ENCODE data around the gene FBXL20.
A peak's percentile ranks its signal among the peaks of the same experiment; 100 is the strongest.

FBXL20 gene

GRCh38 chr17:39223907-39224777 is 177.3 kb downstream of the FBXL20 start:
- DNase-seq, result no peak

DNA sequence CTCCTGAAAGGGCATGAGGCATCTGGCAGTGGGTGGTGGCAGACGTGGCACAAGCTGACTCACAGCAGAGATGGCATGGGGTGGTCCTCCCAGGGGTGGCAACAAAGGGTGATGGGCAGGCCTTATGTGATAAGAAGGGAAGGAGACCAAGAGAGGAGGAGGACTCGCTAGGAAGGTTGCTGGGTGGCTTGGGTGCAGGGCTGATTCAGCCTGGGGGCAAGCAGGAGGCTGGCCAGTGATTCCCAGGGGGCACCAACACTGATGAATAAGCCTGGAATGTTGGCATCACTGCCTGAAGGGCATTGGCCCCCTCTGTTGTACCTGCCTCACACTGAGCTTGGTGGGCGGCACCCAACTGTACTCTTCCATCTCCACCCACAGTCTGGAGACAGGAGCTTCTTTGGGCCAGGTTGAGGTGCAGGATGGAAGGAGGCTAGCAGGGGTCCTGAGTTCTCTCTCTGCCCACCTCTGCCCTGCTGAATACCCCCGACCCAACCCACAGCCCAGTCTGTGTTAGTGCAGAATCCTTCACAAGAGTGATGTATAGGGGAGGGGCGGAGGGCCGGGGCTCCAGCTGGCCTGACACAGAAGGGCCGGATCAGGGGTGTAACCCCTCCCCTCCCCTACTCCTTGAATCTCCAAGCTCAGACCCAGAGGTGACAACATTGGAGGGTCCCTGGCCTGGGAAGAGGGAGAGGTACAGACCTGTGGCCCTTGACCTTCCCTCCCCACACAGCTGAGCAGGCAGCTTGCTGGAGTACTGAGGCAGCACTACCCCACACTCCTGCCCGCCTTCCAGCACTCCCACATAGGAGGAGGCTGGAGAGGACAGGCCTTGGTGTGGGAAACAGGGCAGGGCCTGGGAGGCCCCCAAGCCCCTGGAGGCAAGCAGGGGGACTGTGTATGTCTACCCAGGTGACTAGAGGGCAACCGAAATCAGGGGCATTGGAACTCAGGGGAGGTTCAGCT is 178.3 kb downstream of the FBXL20 start:
- DNase-seq, result no peak

DNA sequence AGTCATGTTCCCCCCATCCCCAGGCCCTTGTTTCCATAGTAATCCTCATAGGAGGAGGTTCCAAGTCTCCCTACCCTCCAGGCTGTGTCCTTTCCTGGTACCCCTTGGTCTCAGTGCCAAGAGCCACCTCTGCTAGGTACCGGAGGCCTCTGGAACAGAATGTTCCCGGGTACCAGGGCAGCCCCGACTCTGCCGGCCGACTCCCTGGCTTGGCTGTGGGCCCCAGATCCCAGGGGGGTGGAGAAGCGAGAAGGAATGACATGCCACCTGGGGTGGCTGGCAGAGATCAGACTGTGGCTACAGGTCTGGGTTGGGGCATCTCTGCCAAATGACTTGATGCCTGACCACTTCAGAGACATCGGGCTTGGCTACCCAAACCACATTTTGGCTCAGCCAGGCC is 179.3 kb downstream of the FBXL20 start:
- DNase-seq, result no peak

DNA sequence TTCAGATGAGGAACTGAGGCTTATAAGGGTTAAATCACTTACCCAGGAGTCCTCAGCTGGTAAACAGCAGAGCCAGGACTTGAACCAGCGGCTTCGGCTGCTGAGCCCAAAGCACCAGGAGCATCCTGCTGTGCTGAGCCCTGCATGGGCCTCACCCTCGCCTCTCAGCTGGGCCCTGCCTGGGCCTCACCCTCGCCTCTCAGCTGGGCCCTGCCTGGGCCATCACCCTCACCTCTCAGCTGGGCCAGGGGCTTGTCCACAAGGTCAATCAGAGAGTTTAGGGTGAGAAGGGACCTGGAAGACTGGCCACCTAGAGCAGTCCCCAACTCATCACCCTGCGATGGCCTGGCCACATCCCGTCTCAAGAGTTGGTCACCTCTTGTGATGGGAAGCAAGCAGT is 179.9 kb downstream of the FBXL20 start:
- DNase-seq, result no peak

DNA sequence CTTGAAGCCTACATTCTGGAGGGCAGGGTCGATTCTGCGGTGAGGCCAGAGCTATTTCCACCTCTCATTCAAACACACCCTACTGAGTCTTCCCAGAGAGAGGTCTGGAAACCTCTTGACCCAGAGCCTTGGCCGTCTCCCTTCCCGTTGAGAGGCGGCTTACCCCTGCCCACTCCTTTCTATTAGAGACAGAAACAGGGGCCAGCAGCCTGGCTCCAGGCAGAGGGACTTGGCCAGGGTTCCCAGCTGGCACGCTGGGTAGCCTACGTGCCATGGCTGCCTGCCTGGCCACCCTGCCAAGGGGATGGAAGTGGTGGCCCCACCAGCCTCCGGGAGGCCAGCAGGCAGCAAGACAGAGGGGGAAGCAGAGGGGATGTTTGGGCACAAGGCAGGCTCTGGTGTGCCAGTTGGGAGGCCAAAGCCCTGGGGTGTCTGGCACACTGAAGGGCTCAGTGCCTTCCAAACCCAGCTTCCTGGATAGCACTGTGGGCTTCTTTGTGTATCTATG is 181.7 kb downstream of the FBXL20 start:
- no peak for DNase-seq

GRCh38 chr17:39218906-39219305 is 182.5 kb downstream of the FBXL20 start:
- no peak for DNase-seq

DNA sequence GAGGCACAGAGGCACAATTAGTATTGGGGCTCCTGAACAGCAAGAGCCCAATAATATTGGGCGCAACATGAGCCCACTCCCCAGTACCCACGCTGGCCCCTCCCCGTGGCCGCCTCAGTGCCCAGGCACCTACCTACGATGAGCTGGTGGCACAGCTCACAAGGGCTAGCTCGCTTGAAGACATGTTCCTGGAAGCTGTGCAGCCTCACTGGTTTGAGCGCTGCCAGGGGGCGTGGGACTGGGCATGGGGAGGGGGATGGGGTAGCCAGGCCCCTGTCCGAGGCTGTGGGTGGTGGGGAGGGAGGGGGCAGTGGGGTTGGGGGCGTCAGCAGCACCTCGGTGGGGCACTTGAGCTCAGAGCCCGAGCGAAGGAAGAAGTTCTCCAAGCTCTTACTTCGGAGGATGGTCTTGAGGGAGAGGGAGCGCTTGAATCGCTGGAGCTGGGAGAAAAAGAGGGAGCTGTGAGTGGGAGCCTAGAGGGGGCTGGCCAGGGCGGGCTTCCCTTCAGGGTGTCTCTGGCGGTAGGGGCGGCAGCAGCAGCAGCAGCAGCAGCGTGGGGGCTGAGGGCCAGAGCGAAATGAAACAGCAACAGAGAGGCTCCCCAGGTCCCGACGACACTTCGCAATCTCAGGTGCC is 183.6 kb downstream of the FBXL20 start:
- no peak for DNase-seq

- DNase-seq, result no peak
Measured at GRCh38 chr17:39213852-39214251, 187.6 kb downstream of the FBXL20 start.

DNA sequence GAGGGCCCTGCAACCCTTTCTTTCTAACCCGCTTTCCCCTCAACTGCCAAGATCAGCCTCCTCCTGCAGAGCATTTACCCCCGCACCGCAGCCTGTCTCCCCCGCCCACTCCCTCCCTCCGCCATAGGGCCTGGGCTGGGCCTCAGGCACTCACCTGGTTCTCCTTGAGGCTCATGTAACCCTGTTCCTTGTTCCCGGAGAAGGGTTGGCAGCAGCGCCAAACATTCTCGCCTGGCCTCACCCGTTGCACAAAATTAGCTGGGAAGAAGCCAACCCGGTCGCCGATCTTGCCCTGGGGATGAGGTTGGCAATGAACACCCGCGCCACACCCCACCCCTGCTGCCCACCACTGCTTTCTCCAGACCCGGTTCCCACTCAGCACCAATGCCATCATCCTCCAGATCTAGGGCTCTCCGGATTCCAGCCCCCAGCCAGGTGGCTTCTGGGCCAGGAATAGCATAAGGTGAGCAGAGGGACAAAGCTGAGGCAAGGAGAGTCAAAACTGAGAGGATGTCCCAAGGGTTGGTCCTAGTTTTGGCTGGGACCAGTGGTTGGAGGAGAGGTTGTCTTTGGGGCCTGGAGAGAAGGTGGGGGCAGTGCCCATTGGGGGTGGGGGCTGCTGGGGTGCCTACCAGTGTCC is 188.5 kb downstream of the FBXL20 start:
- peak; percentile 26 for DNase-seq

DNA sequence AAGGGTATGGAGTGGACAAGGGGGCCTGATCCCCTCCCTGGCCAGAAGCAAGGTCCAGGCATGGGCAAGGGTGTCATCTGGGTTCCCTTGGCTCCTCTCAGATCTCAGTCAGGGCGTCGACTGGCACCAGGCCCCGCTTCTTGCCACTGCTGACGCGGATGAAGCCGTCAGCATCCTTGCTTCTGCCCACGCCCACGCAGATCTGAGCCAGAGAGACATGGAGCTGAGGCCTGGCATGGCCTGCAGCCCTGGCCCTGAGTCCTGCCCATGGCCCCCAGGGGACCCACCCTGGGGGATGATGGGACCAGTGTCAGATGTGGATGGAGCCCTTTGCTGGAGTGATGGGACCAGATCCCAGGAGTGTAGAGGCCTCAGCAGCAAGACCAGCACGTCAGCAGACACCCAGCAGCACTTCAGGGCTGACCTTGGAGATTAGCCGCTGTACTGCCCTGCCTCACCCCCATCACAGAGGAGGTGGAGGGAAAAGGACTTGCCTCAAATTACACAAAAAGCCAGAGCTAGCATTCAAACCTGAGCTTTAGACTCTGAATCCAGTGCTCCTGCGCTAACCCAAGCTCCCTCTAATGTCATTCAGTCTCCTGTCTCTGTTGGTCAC is 189.1 kb downstream of the FBXL20 start:
- no peak for DNase-seq

DNA sequence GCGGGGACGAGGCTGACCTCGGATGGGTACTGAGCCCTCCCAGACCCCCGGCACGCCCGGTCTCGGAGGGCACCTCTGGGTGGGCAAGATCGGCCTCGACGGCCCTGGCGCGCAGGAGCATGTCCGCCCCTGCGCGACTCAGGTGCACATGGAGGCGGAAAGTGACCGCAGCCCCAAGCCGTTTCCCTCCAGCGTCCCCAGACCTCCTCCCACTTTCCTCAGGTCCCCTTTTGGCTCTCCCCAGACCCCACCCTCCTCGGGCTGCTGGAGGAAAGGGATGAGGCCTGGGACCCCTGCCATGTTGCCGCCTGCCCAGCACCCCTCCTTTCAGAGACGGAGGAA is 191.4 kb downstream of the FBXL20 start:
- DNase-seq, result no peak

GRCh38 chr17:39209317-39210092 is 191.9 kb downstream of the FBXL20 start:
- no peak for DNase-seq

GRCh38 chr17:39208893-39209292 is 192.5 kb downstream of the FBXL20 start:
- DNase-seq, result no peak

- DNase-seq, result no peak
Measured at GRCh38 chr17:39208136-39208535, 193.3 kb downstream of the FBXL20 start.

- DNase-seq, result no peak
Measured at GRCh38 chr17:39205112-39205526, 196.3 kb downstream of the FBXL20 start.

DNA sequence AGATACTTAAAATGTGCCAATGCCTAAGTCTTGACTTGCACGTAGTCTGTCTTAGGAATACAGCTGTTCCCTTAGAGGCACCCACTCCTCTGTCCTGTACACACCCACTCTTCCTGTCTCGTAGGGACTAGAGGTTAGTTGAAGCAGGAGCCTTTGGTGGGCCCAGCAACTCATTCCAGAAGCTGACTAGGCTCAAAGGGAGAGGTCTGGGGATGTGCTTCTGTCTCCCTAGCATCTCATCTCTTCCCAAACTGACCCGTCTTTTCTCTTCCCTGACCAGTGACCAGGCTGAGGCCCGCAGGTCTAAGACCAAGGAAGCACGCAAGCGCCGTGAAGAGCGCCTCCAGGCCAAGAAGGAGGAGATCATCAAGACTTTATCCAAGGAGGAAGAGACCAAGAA is 197.2 kb downstream of the FBXL20 start:
- no peak for DNase-seq
